HEK293 (cell line): ENCODE data around the gene PLEKHM2.
A peak's percentile ranks its signal among the peaks of the same experiment; 100 is the strongest.

Source experiments
- CTCF ChIA-PET: fragments of 350-600 bp; formaldehyde crosslinking; extraction: SDS; loops from one replicate; lab custom pipeline; 2021; ENCODE audit warnings: antibody characterized with exemption; lab: Yijun Ruan, JAX
- POLR2A ChIA-PET: fragments of 300-600 bp; formaldehyde crosslinking; extraction: SDS; loops from one replicate; lab custom pipeline; 2020; ENCODE audit warnings: antibody characterized with exemption, inconsistent platforms; lab: Yijun Ruan, JAX
- H3K27ac ChIP-seq: fragments of 200-500 bp; sonication (Bioruptor generic); 2 replicates; pipeline ENCODE4 v1.5.1; 2014; ENCODE audit warnings: low read depth, low read length, control low read depth, inconsistent platforms; ENCODE audit errors: extremely low read depth
- H3K36me3 ChIP-seq, 2 experiments: fragments of 200-500 bp in 1 of 2; sonication (Bioruptor generic) in 1 of 2; 1 replicate in 1 of 2; 2 replicates in 1 of 2; pipeline ENCODE4 v1.5.1; 2014 to 2017; ENCODE audit warnings: inconsistent platforms in 2 of 2, low read length in 2 of 2; ENCODE audit not compliant: control insufficient read depth in 2 of 2, insufficient read depth in 1 of 2
- H3K4me1 ChIP-seq: fragments of 200-500 bp; sonication (Bioruptor generic); 2 replicates; pipeline ENCODE4 v1.5.1; 2014; ENCODE audit warnings: mild to moderate bottlenecking, low read length, inconsistent platforms; ENCODE audit not compliant: control insufficient read depth, insufficient read depth
- H3K4me3 ChIP-seq: 2 replicates; pipeline ENCODE4 v1.5.1; 2011; ENCODE audit warnings: low read depth, mild to moderate bottlenecking, control low read depth, low read length, moderate library complexity
- H3K9me3 ChIP-seq: fragments of 200-500 bp; sonication (Bioruptor generic); 2 replicates; pipeline ENCODE4 v1.5.1; 2014; ENCODE audit warnings: low read depth, low read length, inconsistent platforms; ENCODE audit not compliant: control insufficient read depth, insufficient read depth
- EGR2 ChIP-seq: fragments of 450-650 bp; formaldehyde crosslinking; IDR thresholded peaks from 2 replicates; pipeline ENCODE4 v1.5.1; 2016; ENCODE audit warnings: low read depth, missing biosample characterization, missing genetic modification characterization
- GLIS2 ChIP-seq: fragments of 450-650 bp; formaldehyde crosslinking; IDR thresholded peaks from 2 replicates; pipeline ENCODE4 v1.5.1; 2016; ENCODE audit warnings: missing biosample characterization, missing genetic modification characterization
- KLF1 ChIP-seq: fragments of 450-650 bp; formaldehyde crosslinking; IDR thresholded peaks from 2 replicates; pipeline ENCODE4 v1.5.1; 2016; ENCODE audit warnings: missing biosample characterization, missing genetic modification characterization
- KLF16 ChIP-seq: fragments of 450-650 bp; formaldehyde crosslinking; IDR thresholded peaks from 2 replicates; pipeline ENCODE4 v1.5.1; 2017; ENCODE audit warnings: missing biosample characterization, missing genetic modification characterization
- KLF17 ChIP-seq: fragments of 450-650 bp; formaldehyde crosslinking; IDR thresholded peaks from 2 replicates; pipeline ENCODE4 v1.5.1; 2016; ENCODE audit warnings: missing biosample characterization, missing genetic modification characterization
- KLF7 ChIP-seq: fragments of 450-650 bp; formaldehyde crosslinking; IDR thresholded peaks from 2 replicates; pipeline ENCODE4 v1.5.1; 2016; ENCODE audit warnings: missing biosample characterization, missing genetic modification characterization, borderline replicate concordance
- KLF8 ChIP-seq: fragments of 450-650 bp; formaldehyde crosslinking; IDR thresholded peaks from 2 replicates; pipeline ENCODE4 v1.5.1; 2016; ENCODE audit warnings: missing biosample characterization, missing genetic modification characterization
- KLF9 ChIP-seq: fragments of 450-650 bp; formaldehyde crosslinking; IDR thresholded peaks from 2 replicates; pipeline ENCODE4 v1.5.1; 2016; ENCODE audit warnings: missing biosample characterization, missing genetic modification characterization, low read depth
- MZF1 ChIP-seq: fragments of 450-650 bp; formaldehyde crosslinking; IDR thresholded peaks from 2 replicates; pipeline ENCODE4 v1.5.1; 2017; ENCODE audit warnings: missing biosample characterization, missing genetic modification characterization, borderline replicate concordance
- PBX3 ChIP-seq: sonication (generic); formaldehyde crosslinking; IDR thresholded peaks from 2 replicates; pipeline ENCODE4 v1.8.1; 2022; ENCODE audit warnings: mild to moderate bottlenecking, moderate library complexity, missing genetic modification reagents
- YY2 ChIP-seq: fragments of 450-650 bp; formaldehyde crosslinking; IDR thresholded peaks from 2 replicates; pipeline ENCODE4 v1.5.1; 2016; ENCODE audit warnings: missing biosample characterization, missing genetic modification characterization
- ZIC2 ChIP-seq: fragments of 450-650 bp; formaldehyde crosslinking; IDR thresholded peaks from 2 replicates; pipeline ENCODE4 v1.5.1; 2016; ENCODE audit warnings: missing biosample characterization, missing genetic modification characterization
- ZNF311 ChIP-seq: fragments of 450-650 bp; formaldehyde crosslinking; IDR thresholded peaks from 2 replicates; pipeline ENCODE4 v1.5.1; 2017; ENCODE audit warnings: missing biosample characterization, missing genetic modification characterization, borderline replicate concordance
- ZNF433 ChIP-seq: fragments of 450-650 bp; formaldehyde crosslinking; IDR thresholded peaks from 2 replicates; pipeline ENCODE4 v1.5.1; 2016; ENCODE audit warnings: missing biosample characterization, missing genetic modification characterization, low read depth
- ZNF521 ChIP-seq: fragments of 450-650 bp; formaldehyde crosslinking; IDR thresholded peaks from 2 replicates; pipeline ENCODE4 v1.5.1; 2017; ENCODE audit warnings: missing biosample characterization, mild to moderate bottlenecking, missing genetic modification characterization
- ZNF529 ChIP-seq: fragments of 450-650 bp; formaldehyde crosslinking; IDR thresholded peaks from 2 replicates; pipeline ENCODE4 v1.5.1; 2017; ENCODE audit warnings: missing genetic modification characterization, missing biosample characterization; ENCODE audit not compliant: insufficient replicate concordance
- ZNF549 ChIP-seq: fragments of 450-650 bp; IDR thresholded peaks from 2 replicates; pipeline ENCODE4 v1.5.1; 2018; ENCODE audit warnings: missing biosample characterization, missing genetic modification characterization, mild to moderate bottlenecking, inconsistent platforms, moderate library complexity
- ZNF785 ChIP-seq: fragments of 450-650 bp; formaldehyde crosslinking; IDR thresholded peaks from 2 replicates; pipeline ENCODE4 v1.5.1; 2016; ENCODE audit warnings: missing biosample characterization, missing genetic modification characterization

Gene PLEKHM2

DNA sequence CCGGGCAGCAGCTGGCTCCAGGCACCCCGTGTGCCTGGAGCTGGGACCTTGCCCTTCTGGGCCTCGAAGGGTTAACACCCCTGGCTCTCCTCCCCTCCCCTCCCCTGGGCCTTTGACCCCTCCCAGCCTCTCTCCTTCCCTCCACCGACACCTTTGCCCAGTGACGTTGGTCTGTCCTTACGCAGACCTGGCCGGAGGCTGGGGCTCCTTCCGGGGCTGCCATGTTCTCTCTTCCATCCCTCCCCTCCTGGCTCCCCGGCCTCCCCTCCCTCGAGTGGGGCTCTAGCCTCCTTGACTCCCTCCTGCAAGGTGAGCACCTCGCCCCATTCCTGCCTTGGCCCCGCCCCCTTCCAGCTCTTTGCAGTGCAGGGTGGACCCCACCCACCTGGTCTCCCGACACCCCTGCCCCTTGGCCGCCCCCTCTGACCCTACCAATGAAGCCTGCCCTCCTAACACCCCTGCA lies 58.2 kb downstream of the PLEKHM2 start, which contains the start of gene TMEM82:
Gene TMEM82 (plus strand): TSS at position 161 of the 463 bp plus-strand sequence. CDS start 61 bp downstream, at position 222.
- Histone ChIP-seq H3K36me3 (no peaks in the 10 kb centered on the region), H3K4me3 (no peak within 1 kb of the TSS), H3K4me1 (no peaks in the 10 kb centered on the region)
- TF ChIP-seq MZF1: no peak
- TF ChIP-seq GLIS2 (tag by site-specific recombination): no peak
- peak; percentile 32; the same call in 1 of the 2 replicates for TF ChIP-seq KLF9
- TF ChIP-seq ZNF433: no peak
- no peak for TF ChIP-seq KLF8
- no peak for TF ChIP-seq ZNF549 (tag by site-specific recombination)
- TF ChIP-seq YY2 (tag by site-specific recombination): no peak
- TF ChIP-seq KLF17 (tag by site-specific recombination): no peak
- TF ChIP-seq KLF16 (tag by site-specific recombination): no peak
- TF ChIP-seq KLF1 (tag by site-specific recombination): no peak; the same call in 1 of the 2 replicates
- TF ChIP-seq KLF7 (tag by site-specific recombination): no peak
- no peak for TF ChIP-seq ZNF785 (tag by site-specific recombination)
- peak; percentile 33; the same call in 1 of the 2 replicates for TF ChIP-seq EGR2 (tag by site-specific recombination)
- no peak for TF ChIP-seq ZNF311 (tag by site-specific recombination)
- no peak for TF ChIP-seq ZNF529 (tag by site-specific recombination)
- TF ChIP-seq, all 188 proteins: peak for 2
- Histone ChIP-seq H3K27ac (no peak within 1 kb of the TSS), H3K9me3 (no peaks in the 10 kb centered on the region)
- CTCF ChIA-PET: interaction anchor here (1.5 to 2.4 kb wide), 2 partner anchors 32 to 142 kb away, joined by 5 to 6 read pairs; no protein-coding TSS in a partner anchor
- POLR2A ChIA-PET: interaction anchor here (0.6 kb wide), 1 partner anchor 188 kb away, joined by 8 read pairs; no protein-coding TSS in a partner anchor

DNA sequence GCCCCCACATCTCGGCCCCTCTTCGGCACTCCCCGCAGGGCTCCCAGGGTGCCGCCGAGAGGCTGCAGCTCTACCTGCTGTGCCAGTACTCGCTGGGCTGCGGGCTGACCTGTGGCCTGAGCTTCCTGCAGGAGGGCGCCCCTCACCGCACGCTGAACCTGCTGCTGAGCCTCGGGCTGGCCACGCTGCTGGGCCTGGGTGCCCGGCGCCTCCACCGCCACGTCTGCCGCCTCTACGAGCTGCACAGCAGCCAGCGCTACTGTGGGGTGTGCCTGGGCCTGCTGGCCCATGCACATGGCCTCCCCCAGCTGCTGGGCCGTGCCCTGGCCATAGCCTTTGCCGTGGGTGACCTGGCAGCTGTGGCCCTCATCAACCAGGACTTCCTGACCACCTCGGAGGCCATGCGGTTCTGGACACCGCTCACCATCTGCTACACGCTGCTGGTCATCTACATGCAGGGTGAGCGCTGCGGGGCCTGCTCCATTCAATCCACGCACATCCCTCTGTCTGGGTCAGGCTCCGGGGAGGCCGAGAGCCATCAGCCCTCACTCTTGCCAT lies 60.1 kb downstream of the PLEKHM2 start:
- H3K27ac ChIP-seq: no peak overlapping the region
- CTCF ChIA-PET: interaction anchor here (0.6 to 0.9 kb wide), 2 partner anchors 41 to 150 kb away, joined by 4 read pairs; no protein-coding TSS in a partner anchor
- no peak overlapping the region for H3K4me3 ChIP-seq

GRCh38 chr1:15747378-15747777 lies 63.3 kb downstream of the PLEKHM2 start:
- no peaks in the 10 kb centered on the region for H3K36me3 ChIP-seq
- ChIA-PET CTCF (no interaction called here), POLR2A (no interaction called here)
- TF ChIP-seq ZNF521 (no peak), GLIS2 (tag by site-specific recombination) (0 out of 2 replicates have a peak, but pooled peaks have one; percentile 17)
- no peaks in the 10 kb centered on the region for H3K9me3 ChIP-seq
- H3K4me3 ChIP-seq: no peak overlapping the region
- no peak overlapping the region for H3K27ac ChIP-seq
- no peaks in the 10 kb centered on the region for H3K4me1 ChIP-seq

More for the DNA sequence above, 60.1 kb downstream of the PLEKHM2 start:
- TF ChIP-seq PBX3 (CRISPR knock-in tag) (no peak), ZIC2 (peak; percentile 79)
- no peaks in the 10 kb centered on the region for H3K36me3 ChIP-seq
- POLR2A ChIA-PET: interaction anchor here (1.6 kb wide), 1 partner anchor 12 kb away, joined by 5 read pairs; no protein-coding TSS in a partner anchor
- no peaks in the 10 kb centered on the region for H3K9me3 ChIP-seq
- H3K4me1 ChIP-seq: no peaks in the 10 kb centered on the region
